ENCODE results near the gene PSME3IP1.

DNA sequence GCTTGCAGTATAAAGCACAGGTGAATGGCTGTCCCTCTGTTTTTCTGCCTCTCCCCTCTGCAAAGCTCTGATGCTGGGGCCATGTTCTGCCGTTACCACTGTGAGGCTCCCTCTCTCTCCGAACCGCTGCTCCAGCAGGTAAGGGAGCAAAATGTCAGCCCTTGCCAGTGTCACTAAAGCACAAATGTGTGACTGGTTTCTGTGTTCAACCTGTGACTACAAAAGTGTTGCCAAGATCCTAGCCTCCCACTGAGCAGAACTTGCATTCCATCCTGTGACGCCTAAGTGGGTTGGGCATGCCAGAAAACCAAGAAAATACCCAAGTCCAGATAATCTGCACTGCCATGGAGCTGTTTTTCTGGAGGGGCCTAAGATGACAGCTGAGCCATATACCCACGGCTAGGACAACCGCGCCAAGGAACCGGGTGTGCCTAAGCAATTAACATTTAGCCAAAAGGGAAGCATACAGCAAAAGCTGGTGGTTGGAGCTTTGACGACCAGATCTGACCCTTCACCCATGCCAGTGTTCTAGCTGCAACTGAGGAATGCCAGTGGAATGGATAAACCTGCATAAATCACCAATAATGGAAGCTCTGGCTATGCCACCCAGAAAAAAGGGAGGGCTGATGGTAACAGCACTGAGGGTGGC, 35.0 kb downstream of the PSME3IP1 start:
- TF ChIP-seq, protein P1, sequence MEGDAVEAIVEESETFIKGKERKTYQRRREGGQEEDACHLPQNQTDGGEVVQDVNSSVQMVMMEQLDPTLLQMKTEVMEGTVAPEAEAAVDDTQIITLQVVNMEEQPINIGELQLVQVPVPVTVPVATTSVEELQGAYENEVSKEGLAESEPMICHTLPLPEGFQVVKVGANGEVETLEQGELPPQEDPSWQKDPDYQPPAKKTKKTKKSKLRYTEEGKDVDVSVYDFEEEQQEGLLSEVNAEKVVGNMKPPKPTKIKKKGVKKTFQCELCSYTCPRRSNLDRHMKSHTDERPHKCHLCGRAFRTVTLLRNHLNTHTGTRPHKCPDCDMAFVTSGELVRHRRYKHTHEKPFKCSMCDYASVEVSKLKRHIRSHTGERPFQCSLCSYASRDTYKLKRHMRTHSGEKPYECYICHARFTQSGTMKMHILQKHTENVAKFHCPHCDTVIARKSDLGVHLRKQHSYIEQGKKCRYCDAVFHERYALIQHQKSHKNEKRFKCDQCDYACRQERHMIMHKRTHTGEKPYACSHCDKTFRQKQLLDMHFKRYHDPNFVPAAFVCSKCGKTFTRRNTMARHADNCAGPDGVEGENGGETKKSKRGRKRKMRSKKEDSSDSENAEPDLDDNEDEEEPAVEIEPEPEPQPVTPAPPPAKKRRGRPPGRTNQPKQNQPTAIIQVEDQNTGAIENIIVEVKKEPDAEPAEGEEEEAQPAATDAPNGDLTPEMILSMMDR (tag by site-specific recombination; IDR thresholded peaks at IDR 0.05) = no peak
- TF ChIP-seq YY1 (tag by site-specific recombination; IDR thresholded peaks at IDR 0.05) = no peak
- no peak for TF ChIP-seq ZNF211 (tag by site-specific recombination; IDR thresholded peaks at IDR 0.05; ENCODE audit: low read depth)
- no peak for TF ChIP-seq ZNF146 (tag by site-specific recombination; IDR thresholded peaks at IDR 0.05)
- TF ChIP-seq, protein P2, sequence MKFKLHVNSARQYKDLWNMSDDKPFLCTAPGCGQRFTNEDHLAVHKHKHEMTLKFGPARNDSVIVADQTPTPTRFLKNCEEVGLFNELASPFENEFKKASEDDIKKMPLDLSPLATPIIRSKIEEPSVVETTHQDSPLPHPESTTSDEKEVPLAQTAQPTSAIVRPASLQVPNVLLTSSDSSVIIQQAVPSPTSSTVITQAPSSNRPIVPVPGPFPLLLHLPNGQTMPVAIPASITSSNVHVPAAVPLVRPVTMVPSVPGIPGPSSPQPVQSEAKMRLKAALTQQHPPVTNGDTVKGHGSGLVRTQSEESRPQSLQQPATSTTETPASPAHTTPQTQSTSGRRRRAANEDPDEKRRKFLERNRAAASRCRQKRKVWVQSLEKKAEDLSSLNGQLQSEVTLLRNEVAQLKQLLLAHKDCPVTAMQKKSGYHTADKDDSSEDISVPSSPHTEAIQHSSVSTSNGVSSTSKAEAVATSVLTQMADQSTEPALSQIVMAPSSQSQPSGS (tag by site-specific recombination; IDR thresholded peaks at IDR 0.05; ENCODE audit: low read depth) = no peak
- TF ChIP-seq, protein P3, sequence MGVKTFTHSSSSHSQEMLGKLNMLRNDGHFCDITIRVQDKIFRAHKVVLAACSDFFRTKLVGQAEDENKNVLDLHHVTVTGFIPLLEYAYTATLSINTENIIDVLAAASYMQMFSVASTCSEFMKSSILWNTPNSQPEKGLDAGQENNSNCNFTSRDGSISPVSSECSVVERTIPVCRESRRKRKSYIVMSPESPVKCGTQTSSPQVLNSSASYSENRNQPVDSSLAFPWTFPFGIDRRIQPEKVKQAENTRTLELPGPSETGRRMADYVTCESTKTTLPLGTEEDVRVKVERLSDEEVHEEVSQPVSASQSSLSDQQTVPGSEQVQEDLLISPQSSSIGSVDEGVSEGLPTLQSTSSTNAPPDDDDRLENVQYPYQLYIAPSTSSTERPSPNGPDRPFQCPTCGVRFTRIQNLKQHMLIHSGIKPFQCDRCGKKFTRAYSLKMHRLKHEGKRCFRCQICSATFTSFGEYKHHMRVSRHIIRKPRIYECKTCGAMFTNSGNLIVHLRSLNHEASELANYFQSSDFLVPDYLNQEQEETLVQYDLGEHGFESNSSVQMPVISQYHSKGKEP (tag by site-specific recombination; IDR thresholded peaks at IDR 0.05) = no peak
- no peak for TF ChIP-seq ZNF274 (IDR thresholded peaks at IDR 0.05; ENCODE audit: low read length)
- TF ChIP-seq ZNF274 (tag by site-specific recombination; IDR thresholded peaks at IDR 0.05; ENCODE audit: borderline replicate concordance) = no peak
- TF ChIP-seq, protein P4, sequence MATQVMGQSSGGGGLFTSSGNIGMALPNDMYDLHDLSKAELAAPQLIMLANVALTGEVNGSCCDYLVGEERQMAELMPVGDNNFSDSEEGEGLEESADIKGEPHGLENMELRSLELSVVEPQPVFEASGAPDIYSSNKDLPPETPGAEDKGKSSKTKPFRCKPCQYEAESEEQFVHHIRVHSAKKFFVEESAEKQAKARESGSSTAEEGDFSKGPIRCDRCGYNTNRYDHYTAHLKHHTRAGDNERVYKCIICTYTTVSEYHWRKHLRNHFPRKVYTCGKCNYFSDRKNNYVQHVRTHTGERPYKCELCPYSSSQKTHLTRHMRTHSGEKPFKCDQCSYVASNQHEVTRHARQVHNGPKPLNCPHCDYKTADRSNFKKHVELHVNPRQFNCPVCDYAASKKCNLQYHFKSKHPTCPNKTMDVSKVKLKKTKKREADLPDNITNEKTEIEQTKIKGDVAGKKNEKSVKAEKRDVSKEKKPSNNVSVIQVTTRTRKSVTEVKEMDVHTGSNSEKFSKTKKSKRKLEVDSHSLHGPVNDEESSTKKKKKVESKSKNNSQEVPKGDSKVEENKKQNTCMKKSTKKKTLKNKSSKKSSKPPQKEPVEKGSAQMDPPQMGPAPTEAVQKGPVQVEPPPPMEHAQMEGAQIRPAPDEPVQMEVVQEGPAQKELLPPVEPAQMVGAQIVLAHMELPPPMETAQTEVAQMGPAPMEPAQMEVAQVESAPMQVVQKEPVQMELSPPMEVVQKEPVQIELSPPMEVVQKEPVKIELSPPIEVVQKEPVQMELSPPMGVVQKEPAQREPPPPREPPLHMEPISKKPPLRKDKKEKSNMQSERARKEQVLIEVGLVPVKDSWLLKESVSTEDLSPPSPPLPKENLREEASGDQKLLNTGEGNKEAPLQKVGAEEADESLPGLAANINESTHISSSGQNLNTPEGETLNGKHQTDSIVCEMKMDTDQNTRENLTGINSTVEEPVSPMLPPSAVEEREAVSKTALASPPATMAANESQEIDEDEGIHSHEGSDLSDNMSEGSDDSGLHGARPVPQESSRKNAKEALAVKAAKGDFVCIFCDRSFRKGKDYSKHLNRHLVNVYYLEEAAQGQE (tag by site-specific recombination; IDR thresholded peaks at IDR 0.05) = no peak
- TF ChIP-seq ZNF24 (tag by site-specific recombination; IDR thresholded peaks at IDR 0.05) = no peak
- TF ChIP-seq ZNF140 (tag by site-specific recombination; IDR thresholded peaks at IDR 0.05) = no peak
- TF ChIP-seq ZNF133 (tag by site-specific recombination; IDR thresholded peaks at IDR 0.05) = no peak

All from HEK293 (cell line).